Endothelial cell of umbilical vein (primary cell): ENCODE results near the gene MAML2. TPM values are rescaled to one million over a fixed set of nuclear protein-coding genes. Genes with fewer than 3 reads are reported as not detected.
A peak's percentile ranks its signal among the peaks of the same experiment; 100 is the strongest.

Source experiments
- BruUV-seq: library from RNA; stranded (reverse); fragments of 400-500 nt; replicated peaks from 2 replicates; lab custom pipeline; 2021; lab: Mats Ljungman, UMichigan
- CTCF ChIA-PET: fragments of 300-600, 350-600 bp; sonication (Branson Sonifier 250); formaldehyde crosslinking; loops from one replicate; lab custom pipeline; 2021; ENCODE audit warnings: antibody characterized with exemption, inconsistent platforms; lab: Charles Lee
- POLR2A ChIA-PET: fragments of 300-600, 350-600 bp; sonication (Branson Sonifier 250); formaldehyde crosslinking; loops from one replicate; lab custom pipeline; 2021; ENCODE audit warnings: antibody characterized with exemption, inconsistent platforms; lab: Charles Lee
- DNase-seq: peaks from one replicate; pipeline ENCODE4 v3.0.0-alpha.2; 2011; ENCODE audit warnings: low read depth, low spot score
- FAIRE-seq: peaks from 2 replicates; lab custom pipeline; 2011; peaks lifted over from hg19 to GRCh38; lab: Jason Lieb, UNC
- H2AFZ ChIP-seq: 2 replicates; pipeline ENCODE4 v1.6.0; 2012; ENCODE audit warnings: low read depth, low read length, control low read depth, inconsistent platforms
- H3K27ac ChIP-seq: 2 replicates; pipeline ENCODE4 v1.5.1; 2011; ENCODE audit warnings: low read depth, mild to moderate bottlenecking, control low read depth, low read length, moderate library complexity; ENCODE audit not compliant: insufficient read depth
- H3K27me3 ChIP-seq, 2 experiments: 2 replicates each; pipeline versions ENCODE4 v1.6.0 to v1.6.1; 2011; ENCODE audit warnings: low read length in 2 of 2, mixed read lengths in 1 of 2; ENCODE audit not compliant: control insufficient read depth in 2 of 2, insufficient read depth in 2 of 2
- H3K36me3 ChIP-seq, 2 experiments: 2 replicates in 1 of 2; 3 replicates in 1 of 2; pipeline ENCODE4 v1.5.1; 2011; ENCODE audit warnings: low read length in 2 of 2, mild to moderate bottlenecking in 1 of 2, moderate library complexity in 1 of 2; ENCODE audit not compliant: control insufficient read depth in 2 of 2, insufficient read depth in 2 of 2; ENCODE audit errors: extremely low read depth in 1 of 2
- H3K4me1 ChIP-seq: 3 replicates; pipeline ENCODE4 v1.5.1; 2011; ENCODE audit warnings: mild to moderate bottlenecking, low read length; ENCODE audit not compliant: control insufficient read depth, insufficient read depth; ENCODE audit errors: extremely low read depth
- H3K4me2 ChIP-seq: 2 replicates; pipeline ENCODE4 v1.6.1; 2011; ENCODE audit warnings: low read length, control low read depth, mixed read lengths; ENCODE audit not compliant: insufficient read depth
- H3K4me3 ChIP-seq, 3 experiments: fragments of 200-600 bp in 1 of 3; sonication (generic), shearing (Covaris generic) in 1 of 3; replicated peaks in 1 of 3; 2 replicates each; pipeline ENCODE4 v1.5.1; 2011 to 2016; ENCODE audit warnings: control low read depth in 3 of 3, low read length in 3 of 3, mild to moderate bottlenecking in 2 of 3, inconsistent platforms in 1 of 3, low read depth in 1 of 3, moderate library complexity in 1 of 3; ENCODE audit not compliant: insufficient read depth in 1 of 3
- H3K79me2 ChIP-seq: 2 replicates; pipeline ENCODE4 v1.6.0; 2012; ENCODE audit warnings: low read length, inconsistent platforms; ENCODE audit not compliant: control insufficient read depth, insufficient read depth
- H3K9ac ChIP-seq: replicated peaks from 2 replicates; pipeline ENCODE3; 2011; ENCODE audit warnings: low read length, control low read depth; ENCODE audit not compliant: insufficient read depth; ENCODE audit errors: extremely low read depth
- H3K9me1 ChIP-seq: replicated peaks from 3 replicates; pipeline ENCODE4 v1.6.0; 2011; ENCODE audit warnings: mild to moderate bottlenecking, low read length; ENCODE audit not compliant: control insufficient read depth, insufficient read depth; ENCODE audit errors: extremely low read depth
- H3K9me3 ChIP-seq: replicated peaks from 2 replicates; pipeline ENCODE4 v1.5.1; 2012; ENCODE audit warnings: low read length, inconsistent platforms; ENCODE audit not compliant: control insufficient read depth, insufficient read depth
- H4K20me1 ChIP-seq: replicated peaks from 2 replicates; pipeline ENCODE3; 2011; ENCODE audit warnings: mild to moderate bottlenecking, low read length; ENCODE audit not compliant: control insufficient read depth, insufficient read depth; ENCODE audit errors: extremely low read depth
- EZH2 ChIP-seq: IDR thresholded peaks from 2 replicates; pipeline ENCODE4 v1.6.1; 2012; ENCODE audit warnings: borderline replicate concordance, low read depth, mild to moderate bottlenecking, moderate library complexity, low read length, inconsistent platforms; ENCODE audit not compliant: severe bottlenecking
- FOS ChIP-seq: IDR thresholded peaks from 2 replicates; pipeline ENCODE4 v1.6.1; 2011; ENCODE audit warnings: mild to moderate bottlenecking, low read length, moderate library complexity, borderline replicate concordance; ENCODE audit not compliant: insufficient read depth
- GATA2 ChIP-seq: IDR thresholded peaks from 2 replicates; pipeline ENCODE4 v1.7.0; 2011; ENCODE audit warnings: low read depth, mild to moderate bottlenecking, moderate library complexity, mixed read lengths, low read length; ENCODE audit not compliant: insufficient read length, insufficient read depth
- JUN ChIP-seq: IDR thresholded peaks from 2 replicates; pipeline ENCODE4 v1.6.1; 2011; ENCODE audit warnings: borderline replicate concordance, low read depth; ENCODE audit not compliant: insufficient read length, insufficient read depth
- MYC ChIP-seq: IDR thresholded peaks from one replicate; pipeline ENCODE4 v1.6.1; 2011; ENCODE audit warnings: mild to moderate bottlenecking, low read depth, low read length
- POLR2A ChIP-seq: IDR thresholded peaks from 2 replicates; pipeline ENCODE4 v1.6.1; 2012; ENCODE audit warnings: low read depth, mild to moderate bottlenecking, control low read depth, low read length
- POLR2AphosphoS5 ChIP-seq: IDR thresholded peaks from 2 replicates; pipeline ENCODE4 v1.6.1; 2012; ENCODE audit warnings: low read depth, mild to moderate bottlenecking, control low read depth, low read length, moderate library complexity; ENCODE audit not compliant: insufficient read depth
- dilution Hi-C: fragments of 300-500 bp; cut with MboI; formaldehyde crosslinking; loops from one replicate; pipeline ENCODE4 v1.15.0; 2019; ENCODE audit warnings: low sequenced_read_pairs; ENCODE audit not compliant: extremely low pct_ligation_motif_present
- intact Hi-C: fragments of 100-400 bp; cut with micrococcal nuclease; formaldehyde crosslinking; loops from one replicate; pipeline ENCODE4 v1.10.0; 2022
- polyA plus RNA-seq, 4 experiments: library from polyadenylated mRNA; depleted of rRNA in 3 of 4; stranded (reverse) in 3 of 4; unstranded in 1 of 4; fragments of >200 nt; gene quantifications; 2 replicates each; pipeline versions ENCODE4 v1.2.1 to v1.2.3, GENCODE V29; 2011 to 2012; ENCODE audit warnings: missing spikeins in 1 of 4
- total RNA-seq: library from RNA; stranded (reverse); gene quantifications from 2 replicates; pipeline ENCODE4 v1.2.3, GENCODE V29; 2021
- TF ChIP-seq, protein P1 (sequence below), 2 donors: IDR thresholded peaks; 1 replicate in 1 of 2; 2 replicates in 1 of 2; pipeline ENCODE4 v1.5.1; 2011; ENCODE audit warnings: low read length in 2 of 2, mild to moderate bottlenecking in 2 of 2, moderate library complexity in 2 of 2, control low read depth in 1 of 2, inconsistent platforms in 1 of 2, low read depth in 1 of 2; ENCODE audit not compliant: insufficient read depth in 1 of 2; ENCODE audit errors: extremely low read depth in 1 of 2

Gene MAML2
- total and polyA plus RNA-seq, 2 donors (not counting 3 experiments of a cell fraction or from before 2014, with no cell fraction given), result 12.4 to 16.8 TPM

DNA sequence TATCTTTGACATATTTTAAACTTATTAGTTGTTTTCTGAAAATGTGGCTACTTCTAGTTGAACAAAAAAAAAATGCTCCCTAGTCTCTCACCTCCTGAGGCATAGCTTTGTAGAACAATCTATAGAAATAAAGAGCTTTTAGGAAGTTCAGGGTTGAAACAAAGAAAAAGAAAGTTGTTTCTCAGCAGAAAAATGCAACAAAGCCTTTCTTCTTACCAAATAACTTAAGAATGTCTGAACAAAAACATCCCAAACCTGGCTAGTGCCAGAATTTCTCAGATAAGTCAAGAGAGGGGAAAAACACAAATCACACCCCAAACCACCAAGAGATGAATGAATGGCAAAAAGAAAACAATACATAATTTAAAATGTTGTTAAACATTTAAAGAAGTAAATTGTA lies 114.1 kb downstream of the MAML2 start:
- FAIRE-seq, result no peak
- dilution Hi-C loops (no loop called here), intact Hi-C loops (loop anchor here (1.0 to 5.0 kb wide), 10 partner anchors 14 to 307 kb away; partner anchors contain the start of genes JRKL, MAML2 and MTMR2)
- BruUV-seq, result TSS peak; percentile 76
- ChIA-PET POLR2A (interaction anchor here (0.7 to 1.3 kb wide), 2 partner anchors 14 to 83 kb away, joined by 3 to 4 read pairs; no protein-coding TSS in a partner anchor), CTCF (interaction anchor here (0.9 to 6.6 kb wide), 5 partner anchors 21 to 174 kb away, joined by 3 to 62 read pairs (median 4); partner anchors contain the start of gene MAML2)
- Histone ChIP-seq H3K4me2 (peak overlapping the region; percentile 84), H3K79me2 (peaks cover 4% of the 10 kb centered on the region), H3K4me3 (no peak overlapping the region), H3K9me1 (no peaks in the 10 kb centered on the region), H3K27ac (peak overlapping the region; percentile 98), H4K20me1 (no peaks in the 10 kb centered on the region), H3K9ac (peak overlapping the region; percentile 76), H3K36me3 (no peaks in the 10 kb centered on the region), H3K9me3 (no peaks in the 10 kb centered on the region), H2AFZ (no peak overlapping the region), H3K4me1 (peaks cover 50% of the 10 kb centered on the region), H3K27me3 (no peaks in the 10 kb centered on the region)
- TF ChIP-seq FOS, result no peak
- no peak for TF ChIP-seq JUN
- no peak for TF ChIP-seq EZH2
- TF ChIP-seq MYC, result no peak
- TF ChIP-seq POLR2A, result no peak
- TF ChIP-seq GATA2, result no peak
- TF ChIP-seq POLR2AphosphoS5, result no peak
- TF ChIP-seq, protein P1, sequence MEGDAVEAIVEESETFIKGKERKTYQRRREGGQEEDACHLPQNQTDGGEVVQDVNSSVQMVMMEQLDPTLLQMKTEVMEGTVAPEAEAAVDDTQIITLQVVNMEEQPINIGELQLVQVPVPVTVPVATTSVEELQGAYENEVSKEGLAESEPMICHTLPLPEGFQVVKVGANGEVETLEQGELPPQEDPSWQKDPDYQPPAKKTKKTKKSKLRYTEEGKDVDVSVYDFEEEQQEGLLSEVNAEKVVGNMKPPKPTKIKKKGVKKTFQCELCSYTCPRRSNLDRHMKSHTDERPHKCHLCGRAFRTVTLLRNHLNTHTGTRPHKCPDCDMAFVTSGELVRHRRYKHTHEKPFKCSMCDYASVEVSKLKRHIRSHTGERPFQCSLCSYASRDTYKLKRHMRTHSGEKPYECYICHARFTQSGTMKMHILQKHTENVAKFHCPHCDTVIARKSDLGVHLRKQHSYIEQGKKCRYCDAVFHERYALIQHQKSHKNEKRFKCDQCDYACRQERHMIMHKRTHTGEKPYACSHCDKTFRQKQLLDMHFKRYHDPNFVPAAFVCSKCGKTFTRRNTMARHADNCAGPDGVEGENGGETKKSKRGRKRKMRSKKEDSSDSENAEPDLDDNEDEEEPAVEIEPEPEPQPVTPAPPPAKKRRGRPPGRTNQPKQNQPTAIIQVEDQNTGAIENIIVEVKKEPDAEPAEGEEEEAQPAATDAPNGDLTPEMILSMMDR (IDR thresholded peaks at IDR 0.05; ENCODE audit: extremely low read depth in 1 of 2, insufficient read depth in 1 of 2, low read depth in 1 of 2, low read length in 2 of 2), result no peak
- no peak for DNase-seq
